HepG2 (cell line): ENCODE data around the gene CCDC30. TPM values are rescaled to one million over a fixed set of nuclear protein-coding genes. Genes with fewer than 3 reads are reported as not detected.

Experiments
- ATAC-seq: fragments of 200-7000 bp; cut with Tn5 transposase; 3 replicates; pipeline ENCODE4 v1.9.1; 2020; ENCODE audit warnings: mild to moderate bottlenecking, moderate library complexity
- BruUV-seq: library from RNA; stranded (reverse); fragments of 400-500 nt; replicated peaks from 2 replicates; lab custom pipeline; 2021; lab: Mats Ljungman, UMichigan
- CTCF ChIA-PET: fragments of 300-600 bp; formaldehyde crosslinking; extraction: SDS; loops from one replicate; lab custom pipeline; 2021; ENCODE audit warnings: low total read pairs, inconsistent platforms, low intra/inter-chr PET ratio; lab: Yijun Ruan, JAX
- POLR2A ChIA-PET: fragments of 350-600 bp; sonication (Branson Sonifier 250); formaldehyde crosslinking; loops from one replicate; lab custom pipeline; 2020; ENCODE audit warnings: antibody characterized with exemption, inconsistent platforms; lab: Yijun Ruan, JAX
- DNase-seq: peaks from one replicate; pipeline ENCODE4 v3.0.0-alpha.2; 2015; ENCODE audit warnings: low spot score
- FAIRE-seq: peaks from 3 replicates; lab custom pipeline; 2011; peaks lifted over from hg19 to GRCh38; lab: Jason Lieb, UNC
- H2AFZ ChIP-seq: one replicate; pipeline ENCODE4 v1.6.1; 2011; ENCODE audit warnings: low read length, inconsistent platforms
- H3K27ac ChIP-seq: fragments of 300-600 bp; 3 replicates; pipeline ENCODE4 v1.8.0; 2011; ENCODE audit warnings: mixed run types, mild to moderate bottlenecking, mixed read lengths, low read length, inconsistent platforms; ENCODE audit not compliant: insufficient read depth; ENCODE audit errors: extremely low read length
- H3K27me3 ChIP-seq, 2 experiments: fragments of 200-600 bp in 1 of 2; 2 replicates in 1 of 2; 3 replicates in 1 of 2; pipeline versions ENCODE4 v1.6.0 to v1.8.0; 2011; ENCODE audit warnings: low read length in 2 of 2, mild to moderate bottlenecking in 2 of 2, moderate library complexity in 2 of 2, inconsistent platforms in 1 of 2; ENCODE audit not compliant: insufficient read depth in 2 of 2, control insufficient read depth in 1 of 2
- H3K36me3 ChIP-seq, 2 experiments: fragments of 200-600 bp in 1 of 2; replicated peaks in 1 of 2; 2 replicates in 1 of 2; 3 replicates in 1 of 2; pipeline versions ENCODE4 v1.5.1 to v1.8.0; 2011; ENCODE audit warnings: low read length in 2 of 2, inconsistent platforms in 1 of 2; ENCODE audit not compliant: insufficient read depth in 2 of 2, control insufficient read depth in 1 of 2
- H3K4me1 ChIP-seq: 2 replicates; pipeline ENCODE4 v1.5.1; 2012; ENCODE audit warnings: low read length, inconsistent platforms; ENCODE audit not compliant: insufficient read depth
- H3K4me2 ChIP-seq: 2 replicates; pipeline ENCODE4 v1.6.0; 2011; ENCODE audit warnings: low read depth, low read length, inconsistent platforms
- H3K4me3 ChIP-seq, 3 experiments: fragments of 200-600 bp in 1 of 3; sonication (generic), shearing (Covaris generic) in 1 of 3; replicated peaks in 1 of 3; 2 replicates each; pipeline ENCODE4 v1.5.1; 2011 to 2016; ENCODE audit warnings: low read length in 3 of 3, inconsistent platforms in 2 of 3, low read depth in 2 of 3, mild to moderate bottlenecking in 2 of 3, control low read depth in 1 of 3, mixed read lengths in 1 of 3; ENCODE audit not compliant: insufficient read depth in 1 of 3
- H3K79me2 ChIP-seq: one replicate; pipeline ENCODE4 v1.6.1; 2011; ENCODE audit warnings: low read length, inconsistent platforms; ENCODE audit not compliant: insufficient read depth
- H3K9ac ChIP-seq: 2 replicates; pipeline ENCODE4 v1.6.0; 2011; ENCODE audit warnings: mild to moderate bottlenecking, low read depth, low read length, inconsistent platforms; ENCODE audit not compliant: insufficient read depth
- H3K9me3 ChIP-seq: 2 replicates; pipeline ENCODE4 v1.5.1; 2012; ENCODE audit warnings: mild to moderate bottlenecking, low read length
- H4K20me1 ChIP-seq: 2 replicates; pipeline ENCODE4 v1.6.0; 2011; ENCODE audit warnings: inconsistent platforms, mild to moderate bottlenecking, low read length, moderate library complexity; ENCODE audit not compliant: insufficient read depth
- CCAR2 ChIP-seq: fragments of 200-400 bp; formaldehyde crosslinking; optimal IDR thresholded peaks from 2 replicates; pipeline ENCODE3; 2018; ENCODE audit warnings: low read depth, mild to moderate bottlenecking, low read length, moderate library complexity
- ZMAT3 ChIP-seq: sonication (generic); formaldehyde crosslinking; conservative IDR thresholded peaks from 2 replicates; pipeline ENCODE4 v1.7.0; 2021; ENCODE audit warnings: missing genetic modification reagents
- ZNF20 ChIP-seq: sonication (generic); formaldehyde crosslinking; IDR thresholded peaks from 2 replicates; pipeline ENCODE4 v1.4.0; 2020; ENCODE audit warnings: mild to moderate bottlenecking, moderate library complexity, missing genetic modification reagents
- WGBS: methylation state at CpG from one replicate; pipeline ENCODE4 v1.1.6; 2017; ENCODE audit warnings: low lambda C conversion rate; 5-methylcytosine and 5-hydroxymethylcytosine counted together
- in situ Hi-C: cut with HindIII; loops from 2 replicates; pipeline ENCODE4 v1.10.0; 2017; ENCODE audit warnings: low pct_unique_long_range_greater_than_20kb; ENCODE audit not compliant: extremely low pct_ligation_motif_present
- intact Hi-C: fragments of 100-400 bp; cut with micrococcal nuclease; formaldehyde crosslinking; loops from one replicate; pipeline ENCODE4 v1.10.0; 2022; ENCODE audit not compliant: unreplicated experiment
- polyA plus RNA-seq, 8 experiments: library from polyadenylated mRNA; depleted of rRNA in 3 of 8; stranded (reverse) in 7 of 8; unstranded in 1 of 8; fragments of >200 nt; fragmentation: Illumina TruSeq in 4 of 8; extraction: Trizol in 4 of 8; gene quantifications; 2 replicates each; pipeline versions ENCODE4 v1.2.1 to v1.2.3, GENCODE V29; 2011 to 2016; ENCODE audit warnings: low read depth in 4 of 8, missing spikeins in 1 of 8, mixed read lengths in 1 of 8; ENCODE audit not compliant: insufficient read depth in 1 of 8
- total RNA-seq, 5 experiments: library from RNA; depleted of rRNA; stranded (reverse); fragments of >200 nt; fragmentation: Illumina TruSeq; extraction: Trizol; gene quantifications; 2 replicates each; pipeline ENCODE4 v1.2.3, GENCODE V29; 2016; ENCODE audit warnings: low read depth in 1 of 5
- TF ChIP-seq, protein P1 (sequence below): sonication (generic); formaldehyde crosslinking; IDR thresholded peaks from 2 replicates; pipeline ENCODE4 v1.4.0; 2020; ENCODE audit warnings: mild to moderate bottlenecking, missing genetic modification reagents
- TF ChIP-seq, protein P2 (sequence below): sonication (generic); formaldehyde crosslinking; IDR thresholded peaks from 2 replicates; pipeline ENCODE4 v1.8.1; 2023; ENCODE audit warnings: mild to moderate bottlenecking, moderate library complexity, missing genetic modification reagents

The CCDC30 gene
- total and polyA plus RNA-seq, 2 of the 13 experiments (the other 11 are each of a cell fraction or from before 2014, with no cell fraction given): 0.25 to 0.77 TPM

- H3K36me3 ChIP-seq: no peaks in the 10 kb centered on the region
- H3K4me2 ChIP-seq: no peak overlapping the region
- DNase-seq (no peak), ATAC-seq (no peak), FAIRE-seq (no peak)
- intact Hi-C loops (no loop called here), in situ Hi-C loops (no loop called here)
- no TSS peak for BruUV-seq
- no peak overlapping the region for H3K9ac ChIP-seq
- H3K27ac ChIP-seq: no peak overlapping the region
- H3K9me3 ChIP-seq: no peaks in the 10 kb centered on the region
- 58% methylated on average over 2 of the region's 2 CpGs for WGBS
- no peak for TF ChIP-seq ZMAT3 (CRISPR knock-in tag)
- TF ChIP-seq, protein P1, sequence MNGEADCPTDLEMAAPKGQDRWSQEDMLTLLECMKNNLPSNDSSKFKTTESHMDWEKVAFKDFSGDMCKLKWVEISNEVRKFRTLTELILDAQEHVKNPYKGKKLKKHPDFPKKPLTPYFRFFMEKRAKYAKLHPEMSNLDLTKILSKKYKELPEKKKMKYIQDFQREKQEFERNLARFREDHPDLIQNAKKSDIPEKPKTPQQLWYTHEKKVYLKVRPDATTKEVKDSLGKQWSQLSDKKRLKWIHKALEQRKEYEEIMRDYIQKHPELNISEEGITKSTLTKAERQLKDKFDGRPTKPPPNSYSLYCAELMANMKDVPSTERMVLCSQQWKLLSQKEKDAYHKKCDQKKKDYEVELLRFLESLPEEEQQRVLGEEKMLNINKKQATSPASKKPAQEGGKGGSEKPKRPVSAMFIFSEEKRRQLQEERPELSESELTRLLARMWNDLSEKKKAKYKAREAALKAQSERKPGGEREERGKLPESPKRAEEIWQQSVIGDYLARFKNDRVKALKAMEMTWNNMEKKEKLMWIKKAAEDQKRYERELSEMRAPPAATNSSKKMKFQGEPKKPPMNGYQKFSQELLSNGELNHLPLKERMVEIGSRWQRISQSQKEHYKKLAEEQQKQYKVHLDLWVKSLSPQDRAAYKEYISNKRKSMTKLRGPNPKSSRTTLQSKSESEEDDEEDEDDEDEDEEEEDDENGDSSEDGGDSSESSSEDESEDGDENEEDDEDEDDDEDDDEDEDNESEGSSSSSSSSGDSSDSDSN (CRISPR knock-in tag): no peak
- TF ChIP-seq, protein P2, sequence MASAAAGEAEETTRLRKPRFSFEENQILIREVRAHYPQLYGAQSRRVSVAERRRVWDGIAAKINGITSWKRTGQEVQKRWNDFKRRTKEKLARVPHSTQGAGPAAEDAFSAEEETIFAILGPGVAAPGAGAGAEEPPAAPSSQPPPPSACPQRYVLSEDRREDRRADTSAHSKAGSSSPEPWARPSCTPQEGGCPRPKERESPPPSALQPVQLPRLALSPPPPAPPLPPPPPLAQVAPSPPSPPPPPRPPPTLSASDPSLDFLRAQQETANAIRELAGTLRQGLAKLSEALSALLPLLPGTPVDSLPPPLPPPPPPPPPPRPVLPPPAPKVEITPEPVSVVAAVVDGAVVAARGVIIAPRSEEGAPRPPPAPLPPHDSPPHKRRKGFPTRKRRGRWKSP (CRISPR knock-in tag): no peak
- no peak for TF ChIP-seq CCAR2
- no peak for TF ChIP-seq ZNF20 (CRISPR knock-in tag)
- no peaks in the 10 kb centered on the region for H4K20me1 ChIP-seq
- H3K4me3 ChIP-seq: no peak overlapping the region
- CTCF ChIA-PET: no interaction called here
- peaks cover 17% of the 10 kb centered on the region for H3K4me1 ChIP-seq
- POLR2A ChIA-PET: no interaction called here
- H3K27me3 ChIP-seq: no peaks in the 10 kb centered on the region
- H2AFZ ChIP-seq: no peak overlapping the region
- H3K79me2 ChIP-seq: no peaks in the 10 kb centered on the region
Measured at GRCh38 chr1:42469727-42470126, 6.6 kb downstream of the CCDC30 start.
